Measurements from ENCODE around the gene ZIC1.

ZIC1 gene

GRCh38 chr3:147387291-147387884, 21.8 kb upstream of the ZIC1 start:
- TF ChIP-seq EZH2 (optimal IDR thresholded peaks at IDR 0.05; ENCODE audit: low read depth, low read length): no peak
- TF ChIP-seq CTCF (IDR thresholded peaks at IDR 0.05; ENCODE audit: low read length): no peak
- no peak for TF ChIP-seq EZH2phosphoT487 (IDR thresholded peaks at IDR 0.05; ENCODE audit: low read length)
- Histone ChIP-seq H4K20me1 (ENCODE audit: insufficient read depth, low read length) (no peaks in the 10 kb centered on the region), H3K27me3 (replicated peaks; ENCODE audit: insufficient read depth, low read length) (no peaks in the 10 kb centered on the region), H3K4me3 (ENCODE audit: low read length) (no peak overlapping the region), H3K9ac (ENCODE audit: low read length) (no peak overlapping the region), H3K27ac (ENCODE audit: low read length) (no peak overlapping the region), H3K9me2 (replicated peaks; ENCODE audit: insufficient read depth, low read length) (no peaks in the 10 kb centered on the region), H3K4me2 (ENCODE audit: low read depth, low read length) (no peak overlapping the region), H3K4me1 (ENCODE audit: low read length) (no peaks in the 10 kb centered on the region), H2AFZ (ENCODE audit: low read length) (no peak overlapping the region), H3F3A (ENCODE audit: insufficient read depth, low read length) (no peaks in the 10 kb centered on the region), H3K36me3 (replicated peaks; ENCODE audit: insufficient read depth, low read length) (no peaks in the 10 kb centered on the region), H3K9me3 (replicated peaks; ENCODE audit: insufficient read depth, low read length) (no peaks in the 10 kb centered on the region), H3K79me2 (ENCODE audit: low read length) (no peaks in the 10 kb centered on the region)
- DNase-seq: no peak

- Histone ChIP-seq H3K4me3 (ENCODE audit: low read length) (no peak overlapping the region), H3K27ac (ENCODE audit: low read length) (no peak overlapping the region), H3F3A (ENCODE audit: insufficient read depth, low read length) (no peaks in the 10 kb centered on the region), H4K20me1 (ENCODE audit: insufficient read depth, low read length) (no peaks in the 10 kb centered on the region), H3K36me3 (replicated peaks; ENCODE audit: insufficient read depth, low read length) (no peaks in the 10 kb centered on the region), H3K9me3 (replicated peaks; ENCODE audit: insufficient read depth, low read length) (no peaks in the 10 kb centered on the region), H3K9me2 (replicated peaks; ENCODE audit: insufficient read depth, low read length) (no peaks in the 10 kb centered on the region), H3K27me3 (replicated peaks; ENCODE audit: insufficient read depth, low read length) (no peaks in the 10 kb centered on the region), H3K9ac (ENCODE audit: low read length) (no peak overlapping the region), H2AFZ (ENCODE audit: low read length) (no peak overlapping the region), H3K79me2 (ENCODE audit: low read length) (no peaks in the 10 kb centered on the region), H3K4me2 (ENCODE audit: low read depth, low read length) (no peak overlapping the region), H3K4me1 (ENCODE audit: low read length) (no peaks in the 10 kb centered on the region)
- TF ChIP-seq EZH2 (optimal IDR thresholded peaks at IDR 0.05; ENCODE audit: low read depth, low read length) (no peak), EZH2phosphoT487 (IDR thresholded peaks at IDR 0.05; ENCODE audit: low read length) (no peak), CTCF (IDR thresholded peaks at IDR 0.05; ENCODE audit: low read length) (no peak)
- no peak for DNase-seq
Observed at GRCh38 chr3:147387885-147388699, 21.1 kb upstream of the ZIC1 start.

GRCh38 chr3:147388700-147389580, 20.2 kb upstream of the ZIC1 start:
- Histone ChIP-seq H3K9ac (ENCODE audit: low read length) (no peak overlapping the region), H3F3A (ENCODE audit: insufficient read depth, low read length) (no peaks in the 10 kb centered on the region), H3K27me3 (replicated peaks; ENCODE audit: insufficient read depth, low read length) (no peaks in the 10 kb centered on the region), H3K9me2 (replicated peaks; ENCODE audit: insufficient read depth, low read length) (no peaks in the 10 kb centered on the region), H4K20me1 (ENCODE audit: insufficient read depth, low read length) (no peaks in the 10 kb centered on the region), H3K27ac (ENCODE audit: low read length) (no peak overlapping the region), H3K4me3 (ENCODE audit: low read length) (no peak overlapping the region), H3K79me2 (ENCODE audit: low read length) (no peaks in the 10 kb centered on the region), H3K4me1 (ENCODE audit: low read length) (no peaks in the 10 kb centered on the region), H3K9me3 (replicated peaks; ENCODE audit: insufficient read depth, low read length) (no peaks in the 10 kb centered on the region), H3K4me2 (ENCODE audit: low read depth, low read length) (no peak overlapping the region), H3K36me3 (replicated peaks; ENCODE audit: insufficient read depth, low read length) (no peaks in the 10 kb centered on the region), H2AFZ (ENCODE audit: low read length) (no peak overlapping the region)
- no peak for DNase-seq
- TF ChIP-seq EZH2 (optimal IDR thresholded peaks at IDR 0.05; ENCODE audit: low read depth, low read length): no peak
- TF ChIP-seq CTCF (IDR thresholded peaks at IDR 0.05; ENCODE audit: low read length): no peak
- TF ChIP-seq EZH2phosphoT487 (IDR thresholded peaks at IDR 0.05; ENCODE audit: low read length): no peak

Measured in MM.1S (cell line).